Measurements from ENCODE around the gene MYH15.

Gene MYH15

GRCh38 chr3:108473711-108474110 lies 36.7 kb downstream of the MYH15 start:
- H3K4me3 ChIP-seq (replicated peaks; ENCODE audit: low read depth, low read length): no peak overlapping the region
- DNase-seq (ENCODE audit: extremely low read depth, insufficient read length): no peak
- H3K27me3 ChIP-seq (replicated peaks; ENCODE audit: control insufficient read depth, insufficient read depth, low read length): no peaks in the 10 kb centered on the region
- no peaks in the 10 kb centered on the region for H3K36me3 ChIP-seq (ENCODE audit: control insufficient read depth, insufficient read depth, low read length)
- TF ChIP-seq, protein P1, sequence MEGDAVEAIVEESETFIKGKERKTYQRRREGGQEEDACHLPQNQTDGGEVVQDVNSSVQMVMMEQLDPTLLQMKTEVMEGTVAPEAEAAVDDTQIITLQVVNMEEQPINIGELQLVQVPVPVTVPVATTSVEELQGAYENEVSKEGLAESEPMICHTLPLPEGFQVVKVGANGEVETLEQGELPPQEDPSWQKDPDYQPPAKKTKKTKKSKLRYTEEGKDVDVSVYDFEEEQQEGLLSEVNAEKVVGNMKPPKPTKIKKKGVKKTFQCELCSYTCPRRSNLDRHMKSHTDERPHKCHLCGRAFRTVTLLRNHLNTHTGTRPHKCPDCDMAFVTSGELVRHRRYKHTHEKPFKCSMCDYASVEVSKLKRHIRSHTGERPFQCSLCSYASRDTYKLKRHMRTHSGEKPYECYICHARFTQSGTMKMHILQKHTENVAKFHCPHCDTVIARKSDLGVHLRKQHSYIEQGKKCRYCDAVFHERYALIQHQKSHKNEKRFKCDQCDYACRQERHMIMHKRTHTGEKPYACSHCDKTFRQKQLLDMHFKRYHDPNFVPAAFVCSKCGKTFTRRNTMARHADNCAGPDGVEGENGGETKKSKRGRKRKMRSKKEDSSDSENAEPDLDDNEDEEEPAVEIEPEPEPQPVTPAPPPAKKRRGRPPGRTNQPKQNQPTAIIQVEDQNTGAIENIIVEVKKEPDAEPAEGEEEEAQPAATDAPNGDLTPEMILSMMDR (IDR thresholded peaks at IDR 0.05; ENCODE audit: insufficient read depth, low read length, poor library complexity, severe bottlenecking): no peak

- no peak overlapping the region for H3K4me3 ChIP-seq (replicated peaks; ENCODE audit: low read depth, low read length)
- DNase-seq (ENCODE audit: extremely low read depth, insufficient read length): no peak
- no peaks in the 10 kb centered on the region for H3K36me3 ChIP-seq (ENCODE audit: control insufficient read depth, insufficient read depth, low read length)
- no peaks in the 10 kb centered on the region for H3K27me3 ChIP-seq (replicated peaks; ENCODE audit: control insufficient read depth, insufficient read depth, low read length)
- TF ChIP-seq, protein P1 (IDR thresholded peaks at IDR 0.05; ENCODE audit: insufficient read depth, low read length, poor library complexity, severe bottlenecking): no peak
Measured at GRCh38 chr3:108472001-108472591, 38.3 kb downstream of the MYH15 start.

DNA sequence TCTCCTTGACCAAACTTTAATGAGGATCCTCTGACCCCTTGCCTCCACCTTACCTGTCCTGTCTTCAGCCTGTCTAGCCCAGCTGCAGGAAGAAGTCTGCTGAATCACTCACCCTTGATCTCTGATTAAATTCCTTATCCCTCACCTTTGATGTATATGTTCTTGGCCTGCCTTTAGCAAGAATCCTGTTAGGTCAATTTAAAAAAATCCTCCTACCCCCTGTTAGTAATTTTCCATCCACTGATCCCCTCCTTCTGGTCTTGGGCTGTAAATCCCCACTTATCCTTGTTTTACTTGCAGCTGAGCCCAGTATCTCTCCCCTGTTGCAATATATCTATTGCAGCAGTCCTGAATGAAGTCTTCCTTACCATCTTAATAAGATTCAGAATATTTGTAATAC lies 39.0 kb downstream of the MYH15 start:
- DNase-seq (ENCODE audit: extremely low read depth, insufficient read length): no peak
- TF ChIP-seq, protein P1 (IDR thresholded peaks at IDR 0.05; ENCODE audit: insufficient read depth, low read length, poor library complexity, severe bottlenecking): no peak
- no peaks in the 10 kb centered on the region for H3K27me3 ChIP-seq (replicated peaks; ENCODE audit: control insufficient read depth, insufficient read depth, low read length)
- no peak overlapping the region for H3K4me3 ChIP-seq (replicated peaks; ENCODE audit: low read depth, low read length)
- no peaks in the 10 kb centered on the region for H3K36me3 ChIP-seq (ENCODE audit: control insufficient read depth, insufficient read depth, low read length)

GRCh38 chr3:108469126-108469525 lies 41.3 kb downstream of the MYH15 start:
- no peaks in the 10 kb centered on the region for H3K27me3 ChIP-seq (replicated peaks; ENCODE audit: control insufficient read depth, insufficient read depth, low read length)
- no peak for DNase-seq (ENCODE audit: extremely low read depth, insufficient read length)
- H3K4me3 ChIP-seq (replicated peaks; ENCODE audit: low read depth, low read length): no peak overlapping the region
- no peaks in the 10 kb centered on the region for H3K36me3 ChIP-seq (ENCODE audit: control insufficient read depth, insufficient read depth, low read length)
- TF ChIP-seq, protein P1 (IDR thresholded peaks at IDR 0.05; ENCODE audit: insufficient read depth, low read length, poor library complexity, severe bottlenecking): no peak

- Histone ChIP-seq H3K36me3 (ENCODE audit: control insufficient read depth, insufficient read depth, low read length) (no peaks in the 10 kb centered on the region), H3K4me3 (replicated peaks; ENCODE audit: low read depth, low read length) (no peak overlapping the region), H3K27me3 (replicated peaks; ENCODE audit: control insufficient read depth, insufficient read depth, low read length) (no peaks in the 10 kb centered on the region)
- TF ChIP-seq, protein P1 (IDR thresholded peaks at IDR 0.05; ENCODE audit: insufficient read depth, low read length, poor library complexity, severe bottlenecking): no peak
- no peak for DNase-seq (ENCODE audit: extremely low read depth, insufficient read length)
Measured at GRCh38 chr3:108468577-108468976, 41.8 kb downstream of the MYH15 start.

DNA sequence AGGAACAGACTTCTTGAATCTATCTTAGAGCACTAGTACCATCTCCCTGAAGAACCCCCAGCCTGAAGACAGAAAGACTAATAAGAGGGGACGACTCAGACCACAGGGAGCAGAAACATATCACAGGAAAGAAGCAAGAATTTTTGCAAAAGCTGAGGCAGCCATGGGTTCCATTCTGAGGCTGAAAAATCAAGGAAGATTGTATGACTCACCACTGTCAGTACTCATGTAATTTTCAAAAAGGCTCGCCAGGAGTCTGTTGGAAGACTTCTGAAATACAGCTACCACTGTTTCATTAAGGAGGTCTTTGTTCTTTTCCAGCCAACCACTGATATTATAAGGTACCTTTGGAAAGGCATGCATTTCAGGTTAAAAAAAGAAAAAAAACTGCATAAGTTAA lies 47.5 kb downstream of the MYH15 start:
- no peak overlapping the region for H3K4me3 ChIP-seq (replicated peaks; ENCODE audit: low read depth, low read length)
- DNase-seq (ENCODE audit: extremely low read depth, insufficient read length): no peak
- no peaks in the 10 kb centered on the region for H3K36me3 ChIP-seq (ENCODE audit: control insufficient read depth, insufficient read depth, low read length)
- no peaks in the 10 kb centered on the region for H3K27me3 ChIP-seq (replicated peaks; ENCODE audit: control insufficient read depth, insufficient read depth, low read length)
- TF ChIP-seq, protein P1 (IDR thresholded peaks at IDR 0.05; ENCODE audit: insufficient read depth, low read length, poor library complexity, severe bottlenecking): no peak
